K562 (cell line): ENCODE data around the gene COA7.

ENCODE experiments used
- CBX3 ChIP-seq, 2 experiments: IDR thresholded peaks; 1 replicate in 1 of 2; 2 replicates in 1 of 2; pipeline ENCODE4 v1.6.1; 2012; ENCODE audit warnings: inconsistent platforms in 2 of 2, low read length in 2 of 2, borderline replicate concordance in 1 of 2, control low read depth in 1 of 2
- EZH2 ChIP-seq: IDR thresholded peaks from 2 replicates; pipeline ENCODE4 v1.6.1; 2012; ENCODE audit warnings: low read depth, mild to moderate bottlenecking, inconsistent platforms, low read length, borderline replicate concordance
- MAFK ChIP-seq: IDR thresholded peaks from 2 replicates; pipeline ENCODE4 v1.6.1; 2011; ENCODE audit warnings: low read length, improper control_type of control experiment
- PBX2 ChIP-seq, 2 experiments: IDR thresholded peaks in 1 of 2; conservative IDR thresholded peaks in 1 of 2; 2 replicates each; pipeline ENCODE4 v1.6.1; 2016; ENCODE audit warnings: low read depth in 2 of 2, mild to moderate bottlenecking in 1 of 2, missing compliant biosample characterization in 1 of 2, missing genetic modification characterization in 1 of 2, moderate library complexity in 1 of 2
- THAP7 ChIP-seq: fragments of 250-450 bp; sonication (Bioruptor Pico); IDR thresholded peaks from 2 replicates; pipeline ENCODE4 v1.5.0; 2021
- ZBTB11 ChIP-seq, 3 experiments: fragments of 200-800 bp in 1 of 3; fragments of 250-450 bp in 1 of 3; fragments of 450-650 bp in 1 of 3; sonication (Bioruptor Pico) in 1 of 3; sonication (Bioruptor generic) in 1 of 3; formaldehyde crosslinking in 1 of 3; IDR thresholded peaks; 2 replicates each; pipeline versions ENCODE4 v1.6.1 to v1.8.0; 2016 to 2022; ENCODE audit warnings: mild to moderate bottlenecking in 2 of 3, missing genetic modification characterization in 2 of 3, missing compliant biosample characterization in 1 of 3, moderate library complexity in 1 of 3
- ZNF830 ChIP-seq: fragments of 250-450 bp; sonication (Bioruptor Pico); IDR thresholded peaks from 2 replicates; pipeline ENCODE4 v1.5.0; 2021; ENCODE audit warnings: mild to moderate bottlenecking
- TF ChIP-seq, protein P1 (sequence below): sonication (generic); formaldehyde crosslinking; IDR thresholded peaks from 2 replicates; pipeline ENCODE4 v1.5.0; 2020; ENCODE audit warnings: missing genetic modification reagents

DNA sequence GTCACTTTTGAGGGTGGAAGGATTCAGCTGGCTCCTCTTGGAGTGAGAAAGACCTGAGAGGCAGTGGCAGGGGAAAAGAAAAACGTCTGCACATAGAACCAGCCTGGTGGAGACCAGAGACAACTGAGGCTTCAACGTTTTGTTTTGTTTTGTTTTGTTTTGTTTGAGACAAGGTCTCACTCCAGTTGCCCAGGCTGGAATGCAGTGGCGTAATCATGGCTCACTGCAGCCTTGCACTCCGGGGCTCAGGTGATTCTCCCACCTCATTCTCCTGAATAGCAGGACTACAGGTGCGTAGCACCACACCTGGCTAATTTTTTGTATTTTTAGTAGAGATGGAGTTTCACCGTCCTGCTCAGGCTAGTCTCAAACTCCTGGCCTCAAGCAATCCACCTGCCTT, 52.9 kb downstream of the COA7 start:
- TF ChIP-seq ZBTB11 (CRISPR knock-in tag; IDR thresholded peaks at IDR 0.05) (no peak), EZH2 (no peak), ZNF830 (CRISPR knock-in tag) (no peak), MAFK (no peak), PBX2 (CRISPR knock-in tag; IDR thresholded peaks at IDR 0.05; ENCODE audit: low read depth) (no peak), PBX2 (tag; conservative IDR thresholded peaks at IDR 0.05; ENCODE audit: low read depth) (no peak), THAP7 (no peak), CBX3 (IDR thresholded peaks at IDR 0.05; ENCODE audit: borderline replicate concordance in 1 of 2, low read length in 2 of 2) (no peak)
- TF ChIP-seq, protein P1, sequence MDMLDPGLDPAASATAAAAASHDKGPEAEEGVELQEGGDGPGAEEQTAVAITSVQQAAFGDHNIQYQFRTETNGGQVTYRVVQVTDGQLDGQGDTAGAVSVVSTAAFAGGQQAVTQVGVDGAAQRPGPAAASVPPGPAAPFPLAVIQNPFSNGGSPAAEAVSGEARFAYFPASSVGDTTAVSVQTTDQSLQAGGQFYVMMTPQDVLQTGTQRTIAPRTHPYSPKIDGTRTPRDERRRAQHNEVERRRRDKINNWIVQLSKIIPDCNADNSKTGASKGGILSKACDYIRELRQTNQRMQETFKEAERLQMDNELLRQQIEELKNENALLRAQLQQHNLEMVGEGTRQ: no peak
